GM23248 (cell line): ENCODE results near the gene HLX.

Experiments
- EZH2 ChIP-seq: fragments of 200-600 bp; sonication (generic); IDR thresholded peaks from 2 replicates; pipeline ENCODE4 v1.6.1; 2018; ENCODE audit warnings: antibody characterized with exemption, mild to moderate bottlenecking; ENCODE audit not compliant: insufficient read depth, poor library complexity, severe bottlenecking
- EZH2phosphoT487 ChIP-seq: fragments of 200-600 bp; sonication (generic); IDR thresholded peaks from 2 replicates; pipeline ENCODE4 v1.6.1; 2018; ENCODE audit warnings: antibody characterized with exemption, moderate library complexity, mild to moderate bottlenecking, low read depth; ENCODE audit not compliant: insufficient read depth

DNA sequence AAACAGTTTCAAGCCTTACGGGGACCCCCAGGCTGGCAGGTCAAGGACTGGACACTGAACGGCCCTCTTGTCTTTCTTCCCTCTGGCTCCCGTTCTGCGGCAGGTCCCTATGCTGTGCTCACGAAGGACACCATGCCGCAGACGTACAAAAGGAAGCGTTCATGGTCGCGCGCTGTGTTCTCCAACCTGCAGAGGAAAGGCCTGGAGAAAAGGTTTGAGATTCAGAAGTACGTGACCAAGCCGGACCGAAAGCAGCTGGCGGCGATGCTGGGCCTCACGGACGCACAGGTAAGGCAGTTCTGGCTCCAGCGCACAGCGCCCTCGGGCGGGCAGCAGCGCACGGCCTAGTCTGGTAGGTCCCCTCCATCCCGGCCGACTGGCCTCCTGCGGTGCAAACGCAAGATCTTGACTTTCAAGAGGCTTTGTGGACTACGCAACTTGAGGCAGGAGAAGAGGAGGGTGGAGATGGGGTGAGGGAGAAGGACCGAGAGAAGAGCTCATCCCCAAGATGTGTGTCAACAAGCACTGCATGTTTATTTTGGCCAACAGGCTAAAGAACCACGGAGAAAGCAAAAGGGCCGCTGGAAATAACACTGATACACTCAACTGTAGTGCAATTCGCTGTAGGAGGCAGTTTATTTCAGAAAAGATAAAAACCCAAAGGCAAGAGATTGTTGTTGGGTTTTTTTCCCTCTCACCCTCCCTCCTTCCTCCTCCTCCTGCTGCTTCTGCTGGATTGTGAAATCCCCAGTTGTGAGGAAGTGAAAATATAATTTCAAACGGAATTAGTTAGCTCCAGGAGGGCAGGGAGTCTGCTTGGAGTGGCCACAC, 3.0 kb downstream of the HLX start:
- TF ChIP-seq EZH2phosphoT487 (no peak), EZH2 (no peak)
